Occipital lobe (tissue), 3 donors: ENCODE results near the gene TMPRSS3. TPM values are rescaled to one million over a fixed set of nuclear protein-coding genes. Genes with fewer than 3 reads are reported as not detected.

Experiments used
- DNase-seq: peaks from one replicate; lab custom pipeline; 2025; lab: John Stamatoyannopoulos, UW
- small RNA-seq: library from RNA; depleted of rRNA; stranded (forward); fragments of <200 nt; gene quantifications from one replicate; pipeline ENCODE3, GENCODE V24; 2014
- total RNA-seq: library from RNA; depleted of rRNA; stranded (reverse); fragments of >200 nt; gene quantifications from one replicate; pipeline ENCODE4 v1.2.3, GENCODE V29; 2014

Gene TMPRSS3
- total RNA-seq, 1 donor from 2014 or later = not detected

GRCh38 chr21:42337276-42337675, 58.6 kb downstream of the TMPRSS3 start:
- DNase-seq = no peak

GRCh38 chr21:42336054-42336453, 59.8 kb downstream of the TMPRSS3 start:
- no peak for DNase-seq

GRCh38 chr21:42332557-42333317, 63.1 kb downstream of the TMPRSS3 start:
- DNase-seq = no peak

DNA sequence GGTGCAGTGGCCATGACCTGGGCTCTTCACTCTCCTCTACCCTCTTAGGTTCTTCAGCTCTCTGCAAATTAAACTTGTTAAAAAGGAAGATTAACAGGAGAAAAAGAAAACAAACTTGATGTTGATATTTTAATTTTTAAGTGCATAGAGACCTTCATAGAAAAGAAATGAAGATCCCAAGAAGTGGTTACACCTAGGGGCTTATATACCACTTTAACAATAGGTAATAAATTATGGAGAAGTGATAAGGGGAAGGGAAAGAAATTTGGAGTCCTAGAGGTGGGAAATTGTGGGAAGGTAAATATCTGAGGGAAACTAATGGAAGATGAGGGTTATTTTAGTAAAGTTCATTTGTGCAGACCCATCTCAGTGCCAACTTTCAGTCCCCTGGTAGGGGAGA, 64.2 kb downstream of the TMPRSS3 start:
- no peak for DNase-seq

- DNase-seq = no peak
Measured at GRCh38 chr21:42330380-42331371, 65.2 kb downstream of the TMPRSS3 start.

DNA sequence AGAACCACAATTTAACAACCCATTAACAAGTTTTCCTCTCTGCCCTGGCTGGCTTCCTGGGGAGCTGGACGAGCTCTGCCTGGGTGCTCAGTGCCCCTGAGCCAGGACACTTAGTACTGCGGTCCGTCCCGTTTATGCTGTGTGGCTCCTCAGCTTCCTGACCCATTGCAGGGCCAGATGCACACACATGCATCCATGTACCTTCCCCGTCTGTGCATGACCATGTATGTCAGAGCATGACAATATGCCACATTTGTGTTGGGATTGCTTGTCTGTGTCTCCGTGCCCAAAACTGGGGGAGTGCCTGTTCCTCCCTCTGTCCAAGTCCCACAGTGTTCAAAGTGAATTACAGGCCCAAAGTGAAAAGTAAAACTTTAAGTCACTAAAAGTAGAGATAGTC, 71.0 kb downstream of the TMPRSS3 start:
- DNase-seq = no peak

Small RNA genes lying within 50 kb of the gene (small RNA-seq; reads per million reads assigned to genes)
- not detected for gene RNU6-1149P

Other genes starting within 250 kb of the TMPRSS3 start
- gene ABCG1, start 176.9 kb downstream of the TMPRSS3 start, total RNA-seq = 16.1 TPM
- gene TFF3, start 80.6 kb downstream of the TMPRSS3 start, total RNA-seq = not detected
- gene TFF2, start 45.1 kb downstream of the TMPRSS3 start, total RNA-seq = not detected
- gene TFF1, start 29.5 kb downstream of the TMPRSS3 start, total RNA-seq = not detected
- not detected for gene UBASH3A, start 7.8 kb upstream of the TMPRSS3 start, total RNA-seq
- 0.16 TPM for gene RSPH1, start 100.2 kb upstream of the TMPRSS3 start, total RNA-seq
- 24.5 TPM for gene SLC37A1, start 117.8 kb upstream of the TMPRSS3 start, total RNA-seq